Pericardium fibroblast (primary cell): ENCODE results near the gene TEKT1. TPM values are rescaled to one million over a fixed set of nuclear protein-coding genes. Genes with fewer than 3 reads are reported as not detected.

Experiments used
- total RNA-seq: library from RNA; depleted of rRNA; stranded (reverse); fragments of >200 nt; gene quantifications from 2 replicates; pipeline ENCODE4 v1.2.3, GENCODE V29; 2015

Gene TEKT1
- not detected in 2 replicates for total RNA-seq

DNA sequence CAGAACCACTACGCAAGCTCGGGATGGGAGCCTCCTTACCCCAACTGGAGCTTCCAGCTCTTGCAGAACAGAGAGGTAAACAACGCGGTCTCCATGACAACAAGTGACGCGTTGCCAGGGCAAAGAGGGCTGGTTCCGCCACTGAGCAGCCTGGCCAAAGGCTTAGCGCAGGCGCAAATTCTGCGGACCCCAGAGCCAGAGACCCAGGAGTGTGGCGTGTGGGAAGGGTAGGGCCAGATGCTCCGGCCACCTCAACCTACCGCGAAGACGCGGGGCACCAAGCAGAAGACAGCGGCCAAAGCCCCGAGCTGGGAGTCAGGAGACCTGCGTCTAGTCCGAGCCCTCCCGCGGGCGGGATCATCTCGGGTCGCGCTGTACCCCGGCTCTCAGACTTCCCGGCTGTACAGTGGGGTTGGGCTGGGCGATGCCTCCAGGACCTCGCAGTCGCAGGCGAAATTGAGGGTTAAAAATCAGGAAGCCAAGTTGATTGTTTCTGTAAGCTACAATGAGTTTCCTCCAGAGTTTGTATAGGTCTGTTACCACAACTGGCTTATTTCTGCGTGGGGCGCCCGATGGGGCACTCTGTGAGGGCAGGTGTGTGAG is at the start of gene TEKT1:
TEKT1 (minus strand) TSS at position 69 of the 603 bp plus-strand sequence. CDS start 1,353 bp downstream, outside the sequence.

DNA sequence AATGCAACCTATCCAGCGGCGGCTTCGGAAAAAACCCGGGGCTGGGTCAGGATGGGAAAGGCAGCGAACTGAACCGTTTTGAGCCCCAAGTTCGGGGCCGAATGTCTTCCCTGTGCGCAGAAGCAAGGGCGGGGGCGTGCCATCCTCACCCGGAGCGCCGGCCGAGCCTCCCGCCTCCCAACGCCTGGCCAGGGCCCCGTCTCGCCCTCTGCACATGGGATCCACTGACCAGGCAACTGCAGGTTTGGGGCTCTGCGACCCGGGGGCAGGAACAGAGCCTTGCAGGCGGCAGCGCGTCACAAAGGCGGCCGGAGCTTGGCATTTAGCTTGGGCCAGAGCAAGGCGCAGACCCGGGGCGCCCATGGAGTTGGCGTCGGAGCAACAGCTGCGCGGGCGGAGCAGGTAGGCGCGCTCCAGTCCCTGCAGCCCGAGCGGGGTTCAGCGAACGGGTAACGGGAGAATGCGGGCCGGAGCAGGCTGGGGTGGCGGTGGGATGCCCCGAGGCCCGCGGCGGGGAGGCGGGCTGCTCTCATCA is 55.6 kb downstream of the TEKT1 start, which contains the start of gene FBXO39:
FBXO39 (plus strand) TSS at position 345 of the 535 bp plus-strand sequence. CDS start 3,654 bp downstream, outside the sequence.

DNA sequence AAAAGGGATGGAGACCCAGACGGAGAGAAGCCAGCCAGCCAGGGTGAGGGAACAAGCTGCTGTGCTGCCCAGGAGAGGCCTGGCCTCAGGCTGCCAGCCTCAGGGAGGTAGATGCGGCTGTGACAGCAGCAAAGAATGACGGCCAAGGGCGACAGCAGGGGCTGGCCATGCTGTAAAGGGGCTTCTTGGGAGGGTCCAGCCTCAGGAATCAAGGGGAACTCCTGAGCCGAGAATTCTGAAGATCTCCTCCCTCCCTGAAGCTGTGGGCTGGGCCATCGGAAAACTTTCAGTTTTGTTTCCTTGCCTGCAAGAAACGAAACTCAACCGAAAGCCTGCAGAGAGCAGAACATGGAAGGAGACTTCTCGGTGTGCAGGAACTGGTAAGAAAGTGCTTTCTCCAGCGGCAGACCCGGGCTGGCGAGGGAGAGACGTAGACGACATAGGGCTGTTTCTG is 75.8 kb downstream of the TEKT1 start, which contains the start of gene XAF1:
XAF1 (plus strand) TSS at position 316 of the 454 bp plus-strand sequence; CDS start at position 349, 33 bp downstream.

Other genes starting within 250 kb of the TEKT1 start
- 9.7 and 15.9 TPM in 2 replicates for gene KIAA0753, start 191.0 kb downstream of the TEKT1 start, total RNA-seq
- 82.4 and 227 TPM in 2 replicates for gene TXNDC17, start 190.7 kb downstream of the TEKT1 start, total RNA-seq
- 4.9 and 8.2 TPM in 2 replicates for gene MED31, start 180.1 kb downstream of the TEKT1 start, total RNA-seq
- gene C17orf100, start 180.0 kb downstream of the TEKT1 start, total RNA-seq: 0.26 and 2.9 TPM in 2 replicates
- under 0.01 TPM in 1 of 2 replicates, not detected in the other for gene SLC13A5, start 118.4 kb downstream of the TEKT1 start, total RNA-seq
- 9.8 and 14.6 TPM in 2 replicates for gene XAF1, start 75.7 kb downstream of the TEKT1 start, total RNA-seq
- gene FBXO39, start 55.5 kb downstream of the TEKT1 start, total RNA-seq: 0.94 TPM in 1 of 2 replicates, not detected in the other
- not detected in 2 replicates for gene ALOX12, start 164.3 kb upstream of the TEKT1 start, total RNA-seq
- gene RNASEK, start 180.9 kb upstream of the TEKT1 start, total RNA-seq: 263 and 289 TPM in 2 replicates
- gene BCL6B, start 191.3 kb upstream of the TEKT1 start, total RNA-seq: 0.35 and 2.2 TPM in 2 replicates
- 0.17 and 1.2 TPM in 2 replicates for gene SLC16A13, start 204.3 kb upstream of the TEKT1 start, total RNA-seq
- gene SLC16A11, start 212.4 kb upstream of the TEKT1 start, total RNA-seq: 0.60 TPM in 1 of 2 replicates, not detected in the other
- not detected in 2 replicates for gene CLEC10A, start 248.5 kb upstream of the TEKT1 start, total RNA-seq